Left ventricle myocardium inferior (tissue), 1 donor: ENCODE data around the gene LSM12. TPM values are rescaled to one million over a fixed set of nuclear protein-coding genes. Genes with fewer than 3 reads are reported as not detected.

ENCODE experiments used
- DNase-seq: peaks from one replicate; pipeline ENCODE4 v3.0.0-alpha.2; 2020
- H3K27ac ChIP-seq: fragments of 200-600 bp; replicated peaks from 2 replicates; pipeline ENCODE4 v1.8.0; 2021
- H3K27me3 ChIP-seq: fragments of 200-600 bp; 2 replicates; pipeline ENCODE4 v1.8.0; 2021; ENCODE audit warnings: low read depth
- H3K36me3 ChIP-seq: fragments of 200-600 bp; 2 replicates; pipeline ENCODE4 v1.8.0; 2021
- H3K4me1 ChIP-seq: fragments of 200-600 bp; 2 replicates; pipeline ENCODE4 v1.8.0; 2021
- H3K4me3 ChIP-seq: fragments of 200-600 bp; 2 replicates; pipeline ENCODE4 v1.8.0; 2021; ENCODE audit warnings: mild to moderate bottlenecking, moderate library complexity
- H3K9me3 ChIP-seq: fragments of 200-600 bp; replicated peaks from 2 replicates; pipeline ENCODE4 v1.8.0; 2021
- CTCF ChIP-seq: fragments of 200-600 bp; IDR thresholded peaks from 2 replicates; pipeline ENCODE4 v1.8.0; 2021; ENCODE audit warnings: antibody characterized with exemption, mild to moderate bottlenecking, borderline replicate concordance
- intact Hi-C: fragments of 100-400 bp; cut with micrococcal nuclease; formaldehyde crosslinking; loops from one replicate; pipeline ENCODE4 v1.11.0; 2022
- total RNA-seq: library from RNA; stranded (reverse); fragmentation: NEBNext Ultra II Directional; extraction: Animal tissue kit (Norgen Biotek cat#: 25700); gene quantifications from one replicate; pipeline ENCODE4 v1.2.1, GENCODE V29; 2021
- donor health status: DM: no; HTN: yes; CAD: no; lungs with severe emphysema.

Gene LSM12
- total RNA-seq, 1 donor from 2014 or later: 41.2 TPM

- no peak overlapping the region for H3K27ac ChIP-seq
- peak overlapping the region; percentile 68 for H3K4me3 ChIP-seq
- no peak for TF ChIP-seq CTCF
- no peak for DNase-seq
- intact Hi-C loops: no loop called here
- H3K27me3 ChIP-seq: peaks cover 54% of the 10 kb centered on the region
- H3K4me1 ChIP-seq: peaks cover 32% of the 10 kb centered on the region
- no peaks in the 10 kb centered on the region for H3K9me3 ChIP-seq
- no peaks in the 10 kb centered on the region for H3K36me3 ChIP-seq
These were observed 82.0 kb downstream of the LSM12 start for GRCh38 chr17:43984521-43984920.

Other genes starting within 250 kb of the LSM12 start
- 35.2 TPM for gene MPP3, start 233.5 kb downstream of the LSM12 start, total RNA-seq
- 12.6 TPM for gene CD300LG, start 219.5 kb downstream of the LSM12 start, total RNA-seq
- gene MPP2, start 159.1 kb downstream of the LSM12 start, total RNA-seq: 12.1 TPM
- gene PPY, start 124.2 kb downstream of the LSM12 start, total RNA-seq: not detected
- not detected for gene PYY, start 112.7 kb downstream of the LSM12 start, total RNA-seq
- 0.11 TPM for gene NAGS, start 62.0 kb downstream of the LSM12 start, total RNA-seq
- 18.3 TPM for gene TMEM101, start 51.7 kb downstream of the LSM12 start, total RNA-seq
- gene G6PC3, start 4.1 kb upstream of the LSM12 start, total RNA-seq: 29.3 TPM
- gene HDAC5, start 57.0 kb upstream of the LSM12 start, total RNA-seq: 62.6 TPM
- gene HROB, start 75.3 kb upstream of the LSM12 start, total RNA-seq: 0.27 TPM
- gene ASB16, start 104.0 kb upstream of the LSM12 start, total RNA-seq: 12.9 TPM
- 20.9 TPM for gene TMUB2, start 120.3 kb upstream of the LSM12 start, total RNA-seq
- 28.7 TPM for gene ATXN7L3, start 133.2 kb upstream of the LSM12 start, total RNA-seq
- gene UBTF, start 153.0 kb upstream of the LSM12 start, total RNA-seq: 53.9 TPM
- not detected for gene SLC4A1, start 201.5 kb upstream of the LSM12 start, total RNA-seq
- 0.41 TPM for gene RUNDC3A, start 241.9 kb upstream of the LSM12 start, total RNA-seq